Upper lobe of left lung (tissue), 6 donors: ENCODE data around the gene TECPR1. TPM values are rescaled to one million over a fixed set of nuclear protein-coding genes. Genes with fewer than 3 reads are reported as not detected.

ENCODE experiments used
- ATAC-seq, 2 donors: fragments of 200-7000 bp; cut with Tn5 transposase; one replicate each; pipeline ENCODE4 v1.9.1; 2022; ENCODE audit warnings: mild to moderate bottlenecking in 2 of 2, moderate library complexity in 2 of 2; ENCODE audit not compliant: low FRiP score in 2 of 2
- DNase-seq, 2 donors: peaks; one replicate each; pipeline ENCODE4 v3.0.0-alpha.2; 2019 to 2020
- H3K27ac ChIP-seq, 4 donors: fragments of 200-600 bp; sonication (generic); one replicate each; pipeline ENCODE4 v1.5.1; 2016 to 2019
- H3K27me3 ChIP-seq, 4 donors: fragments of 200-600 bp; sonication (generic); one replicate each; pipeline ENCODE4 v1.5.1; 2017 to 2019
- H3K36me3 ChIP-seq, 4 donors: fragments of 200-600 bp; sonication (generic); one replicate each; pipeline ENCODE4 v1.5.1; 2016 to 2019
- H3K4me1 ChIP-seq, 4 donors: fragments of 200-600 bp; sonication (generic); one replicate each; pipeline ENCODE4 v1.5.1; 2018 to 2019
- H3K4me3 ChIP-seq, 4 donors: fragments of 200-600 bp; sonication (generic); one replicate each; pipeline ENCODE4 v1.5.1; 2017 to 2019; ENCODE audit warnings: mild to moderate bottlenecking in 2 of 4, moderate library complexity in 1 of 4
- H3K9me3 ChIP-seq, 4 donors: fragments of 200-600 bp; sonication (generic); one replicate each; pipeline ENCODE4 v1.5.1; 2018 to 2019
- CTCF ChIP-seq, 6 experiments: fragments of 450-650 bp in 4 of 6; fragments of 200-600 bp in 2 of 6; sonication (generic) in 2 of 6; IDR thresholded peaks; one replicate each; pipeline ENCODE4 v1.5.1; 2016 to 2019; ENCODE audit warnings: antibody characterized with exemption in 6 of 6
- EP300 ChIP-seq, 4 donors: sonication (generic); formaldehyde crosslinking; IDR thresholded peaks; one replicate each; pipeline ENCODE4 v1.5.1; 2017; ENCODE audit warnings: antibody characterized with exemption in 4 of 4, control low read depth in 2 of 4
- WGBS, 2 donors: methylation state at CpG; one replicate each; pipeline ENCODE4 v1.1.5; 2017 to 2018; 5-methylcytosine and 5-hydroxymethylcytosine counted together
- total RNA-seq, 6 donors: library from RNA; depleted of rRNA in 4 of 6; stranded (reverse); fragments of >200 nt in 4 of 6; gene quantifications; one replicate each; pipeline versions ENCODE4 v1.1.0 to v1.2.1, GENCODE V29; 2016 to 2021
- donor health status: DM: no; HTN: no; CAD: no; lungs with moderate emphysema.
- donor health status: DM: no; HTN: yes; CAD: no; lungs with severe emphysema.

Gene TECPR1
- total RNA-seq, 6 donors from 2014 or later = 16.6 to 101 (median 55.0) TPM

DNA sequence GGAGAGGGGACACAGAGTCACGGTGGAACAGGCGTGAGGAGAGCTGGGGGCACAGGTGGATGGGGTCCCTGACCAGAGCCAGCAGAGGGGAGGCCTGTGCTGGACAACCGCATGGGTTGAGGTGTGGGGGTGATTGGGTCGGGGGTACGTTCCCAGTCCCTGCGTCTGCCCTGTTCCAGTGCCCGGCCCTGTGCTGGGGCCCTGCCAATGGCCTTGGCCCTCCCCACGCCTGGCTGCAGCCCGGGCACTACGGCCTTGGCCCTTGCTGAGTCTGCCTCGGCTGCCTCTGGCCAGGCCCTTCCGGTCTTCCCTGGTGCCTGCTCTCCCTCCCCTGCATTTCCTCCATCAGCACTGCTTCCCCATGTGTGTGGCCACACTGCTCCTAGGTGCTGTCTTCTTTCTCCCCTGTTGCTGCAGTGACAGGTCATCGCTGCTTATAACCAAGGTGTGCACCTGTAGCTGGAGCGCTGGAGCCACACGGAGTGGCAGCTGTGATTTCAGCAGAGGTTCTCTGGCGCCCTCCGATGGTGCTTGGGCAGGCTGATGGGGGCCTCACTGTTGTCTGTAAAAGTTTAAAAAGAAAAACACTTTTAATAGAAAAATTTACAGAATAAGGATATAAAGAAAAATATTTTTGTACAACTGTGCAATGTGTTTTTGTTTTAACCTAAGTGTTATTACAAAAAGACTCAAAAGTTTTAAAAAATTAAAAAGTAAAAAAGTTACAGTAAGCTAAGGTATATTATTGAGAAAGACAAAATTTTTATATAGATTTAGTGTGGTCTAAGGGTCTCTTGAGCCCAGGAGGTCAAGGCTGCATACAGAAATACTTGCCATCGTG lies 86.0 kb downstream of the TECPR1 start:
- peak; percentile 61 to 62 for ATAC-seq
- WGBS, 2 donors = 69 to 72% methylated on average over 16 to 18 of the region's 18 CpGs
- Histone ChIP-seq H3K27me3 (no peaks in the 10 kb centered on the region), H3K4me1 (peaks cover 5 to 15% (median 5%) of the 10 kb centered on the region in 4 donors), H3K27ac (peak overlapping the region in 1 of 4 donors; percentile 24), H3K4me3 (no peak overlapping the region), H3K9me3 (no peaks in the 10 kb centered on the region), H3K36me3 (peaks cover 0 to 3% (median 0%) of the 10 kb centered on the region in 4 donors)
- TF ChIP-seq CTCF (IDR thresholded peaks at IDR 0.05) (peak; percentile 35 to 68 (median 52)), EP300 (IDR thresholded peaks at IDR 0.05) (no peak)
- DNase-seq = peak; percentile 65 to 68

Other genes with a start within 250 kb of the TECPR1 start
- gene LMTK2, start 145.4 kb downstream of the TECPR1 start, total RNA-seq = 10 to 100 TPM; 27.6 to 65.8 (median 37.5) TPM
- gene BHLHA15, start 40.8 kb downstream of the TECPR1 start, total RNA-seq = 10 to 100 TPM in 1 of 6 donors, 1 to 10 TPM in 4, not detected in 1; 2.4 to 20.1 (median 3.5) TPM
- gene BRI3, start 29.5 kb upstream of the TECPR1 start, total RNA-seq = 100 to 1,000 TPM; 113 to 703 (median 143) TPM
- gene BAIAP2L1, start 148.9 kb upstream of the TECPR1 start, total RNA-seq = 10 to 100 TPM; 20.2 to 35.6 (median 26.6) TPM